ENCODE data around the gene FGR.

DNA sequence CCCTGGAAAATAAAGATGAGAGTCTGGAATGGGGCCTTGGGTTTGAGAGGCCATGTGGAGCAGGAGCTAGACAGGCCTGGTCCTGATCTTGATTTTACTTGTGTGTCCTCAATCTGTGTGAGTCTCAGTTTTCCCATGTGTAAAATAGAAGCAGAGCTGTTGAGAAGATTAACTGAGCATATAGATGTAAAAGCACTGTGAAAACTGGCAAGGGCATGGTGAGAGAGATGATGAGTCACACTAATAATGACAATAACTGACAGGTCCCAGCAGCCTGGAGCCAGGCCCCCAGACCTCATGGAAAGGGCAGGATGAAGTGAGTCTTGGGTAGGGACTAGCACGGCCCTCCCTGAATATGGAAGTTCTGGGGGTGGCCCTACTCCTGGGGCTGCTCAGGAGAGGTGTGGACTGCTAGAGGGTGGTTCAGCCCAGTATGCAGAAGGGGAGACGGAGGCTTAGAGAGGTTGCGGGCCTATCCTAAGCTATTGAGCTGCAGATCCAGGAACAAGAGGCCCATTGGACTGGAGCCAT, 28.2 kb downstream of the FGR start:
- TF ChIP-seq, protein P1, sequence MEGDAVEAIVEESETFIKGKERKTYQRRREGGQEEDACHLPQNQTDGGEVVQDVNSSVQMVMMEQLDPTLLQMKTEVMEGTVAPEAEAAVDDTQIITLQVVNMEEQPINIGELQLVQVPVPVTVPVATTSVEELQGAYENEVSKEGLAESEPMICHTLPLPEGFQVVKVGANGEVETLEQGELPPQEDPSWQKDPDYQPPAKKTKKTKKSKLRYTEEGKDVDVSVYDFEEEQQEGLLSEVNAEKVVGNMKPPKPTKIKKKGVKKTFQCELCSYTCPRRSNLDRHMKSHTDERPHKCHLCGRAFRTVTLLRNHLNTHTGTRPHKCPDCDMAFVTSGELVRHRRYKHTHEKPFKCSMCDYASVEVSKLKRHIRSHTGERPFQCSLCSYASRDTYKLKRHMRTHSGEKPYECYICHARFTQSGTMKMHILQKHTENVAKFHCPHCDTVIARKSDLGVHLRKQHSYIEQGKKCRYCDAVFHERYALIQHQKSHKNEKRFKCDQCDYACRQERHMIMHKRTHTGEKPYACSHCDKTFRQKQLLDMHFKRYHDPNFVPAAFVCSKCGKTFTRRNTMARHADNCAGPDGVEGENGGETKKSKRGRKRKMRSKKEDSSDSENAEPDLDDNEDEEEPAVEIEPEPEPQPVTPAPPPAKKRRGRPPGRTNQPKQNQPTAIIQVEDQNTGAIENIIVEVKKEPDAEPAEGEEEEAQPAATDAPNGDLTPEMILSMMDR (IDR thresholded peaks at IDR 0.05) = no peak
- TF ChIP-seq POLR2A (IDR thresholded peaks at IDR 0.05) = no peak

Data from lower leg skin (tissue), 3 donors.